ENCODE measurements around the gene PCED1B. TPM values are rescaled to one million over a fixed set of nuclear protein-coding genes. Genes with fewer than 3 reads are reported as not detected.

Gene PCED1B
- total RNA-seq, 1 experiment from 2014 or later, result 0.86 TPM

DNA sequence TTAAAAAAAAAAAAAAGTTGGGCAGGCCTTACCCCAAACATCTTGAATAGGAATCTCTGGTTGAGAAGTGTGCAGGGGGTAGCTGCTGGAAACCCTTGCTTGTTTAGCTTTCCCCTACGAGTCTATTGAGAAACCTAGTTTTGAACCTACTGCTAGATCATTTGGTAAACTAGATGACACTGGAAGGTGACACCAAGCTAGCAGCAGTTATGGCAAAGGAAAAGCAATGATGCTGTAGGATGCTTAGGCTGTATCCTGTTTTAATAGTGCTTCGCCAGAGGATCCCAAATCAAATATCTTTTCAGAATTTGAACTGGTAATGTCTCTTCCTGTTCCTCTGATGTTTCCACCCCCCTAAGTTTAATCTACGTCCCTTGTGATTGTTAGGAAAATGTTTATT, 5.5 kb upstream of the PCED1B start:
- ChIA-PET CTCF (interaction anchor here (1.1 to 1.8 kb wide), 2 partner anchors 8 to 41 kb away, joined by 3 to 5 read pairs; no protein-coding TSS in a partner anchor), RAD21 (ENCODE audit: low non-redundant PET in 1 of 2, low total read pairs in 2 of 2, uncharacterized antibody in 2 of 2, unreplicated experiment in 2 of 2) (no interaction called here), POLR2A (no interaction called here)
- H3K9ac ChIP-seq (ENCODE audit: low read length), result no peak overlapping the region
- no peak overlapping the region for H3K4me3 ChIP-seq (replicated peaks in 1 of 2; ENCODE audit: low read depth in 1 of 2, low read length in 2 of 2)
- H2AFZ ChIP-seq (ENCODE audit: low read depth, low read length, poor library complexity, severe bottlenecking), result no peak overlapping the region
- no TSS peak for BruUV-seq (replicated peaks)
- H4K20me1 ChIP-seq (ENCODE audit: insufficient read depth), result no peaks in the 10 kb centered on the region
- H3K9me2 ChIP-seq (ENCODE audit: insufficient read depth), result no peaks in the 10 kb centered on the region
- H3K4me1 ChIP-seq (ENCODE audit: control insufficient read depth in 1 of 2, insufficient read depth in 2 of 2, low read length in 2 of 2), result peaks cover 4 to 5% of the 10 kb centered on the region in 2 experiments
- ATAC-seq (no peak), DNase-seq (ENCODE audit: low read depth, low spot score) (no peak)
- H3K27me3 ChIP-seq (ENCODE audit: insufficient read depth, low read length), result no peaks in the 10 kb centered on the region
- H3K27ac ChIP-seq (ENCODE audit: low read depth, low read length), result no peak overlapping the region
- no peak overlapping the region for H3K4me2 ChIP-seq (ENCODE audit: low read length)
- H3K9me3 ChIP-seq (ENCODE audit: control insufficient read depth in 1 of 2, insufficient read depth in 1 of 2, low read depth in 1 of 2, low read length in 2 of 2), result no peaks in the 10 kb centered on the region
- TF ChIP-seq ZNF274 (IDR thresholded peaks at IDR 0.05; ENCODE audit: low read depth, low read length) (no peak), CEBPB (IDR thresholded peaks at IDR 0.05; ENCODE audit: low read depth) (no peak), TCF7L2 (IDR thresholded peaks at IDR 0.05; ENCODE audit: borderline replicate concordance, extremely low read depth, insufficient read depth, insufficient read length) (no peak), FOSL1 (IDR thresholded peaks at IDR 0.05; ENCODE audit: low read depth) (no peak), POLR2A (IDR thresholded peaks at IDR 0.05; ENCODE audit: borderline replicate concordance, extremely low read depth, insufficient read depth, insufficient read length) (no peak), YY1 (IDR thresholded peaks at IDR 0.05; ENCODE audit: extremely low read depth, insufficient replicate concordance, low read depth, low read length) (no peak)
- TF ChIP-seq, protein P1, sequence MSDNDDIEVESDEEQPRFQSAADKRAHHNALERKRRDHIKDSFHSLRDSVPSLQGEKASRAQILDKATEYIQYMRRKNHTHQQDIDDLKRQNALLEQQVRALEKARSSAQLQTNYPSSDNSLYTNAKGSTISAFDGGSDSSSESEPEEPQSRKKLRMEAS (IDR thresholded peaks at IDR 0.05), result no peak
- TF ChIP-seq, protein P2, sequence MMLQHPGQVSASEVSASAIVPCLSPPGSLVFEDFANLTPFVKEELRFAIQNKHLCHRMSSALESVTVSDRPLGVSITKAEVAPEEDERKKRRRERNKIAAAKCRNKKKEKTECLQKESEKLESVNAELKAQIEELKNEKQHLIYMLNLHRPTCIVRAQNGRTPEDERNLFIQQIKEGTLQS (IDR thresholded peaks at IDR 0.05), result no peak
- no peaks in the 10 kb centered on the region for H3K79me2 ChIP-seq (ENCODE audit: insufficient read depth, low read length)
- no peaks in the 10 kb centered on the region for H3K36me3 ChIP-seq (ENCODE audit: control insufficient read depth in 1 of 2, insufficient read depth in 2 of 2, low read length in 2 of 2)
- intact Hi-C loops (cut with micrococcal nuclease), result loop anchor here (5.0 kb wide), 1 partner anchor 323 kb away; no protein-coding TSS in a partner anchor

DNA sequence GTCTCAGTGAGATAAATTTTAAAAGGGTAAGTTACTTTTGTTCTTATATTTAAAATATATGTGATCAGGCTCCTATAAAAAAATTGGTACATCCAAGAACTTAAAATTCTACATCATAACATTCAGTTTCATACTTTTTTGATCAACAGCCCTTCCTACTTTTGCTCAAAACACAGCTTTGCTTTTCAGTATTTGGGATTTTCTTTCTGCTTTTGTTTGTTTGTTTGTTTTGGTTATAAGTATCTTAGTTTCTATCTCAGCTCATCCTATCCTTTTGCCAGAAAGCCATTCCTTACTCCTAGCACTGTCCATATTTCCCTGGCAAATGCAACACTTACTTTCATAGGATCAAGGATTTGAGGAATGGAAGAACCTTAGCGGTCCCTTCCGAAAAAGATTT, 4.7 kb upstream of the PCED1B start:
- Histone ChIP-seq H3K9me3 (ENCODE audit: control insufficient read depth in 1 of 2, insufficient read depth in 1 of 2, low read depth in 1 of 2, low read length in 2 of 2) (no peaks in the 10 kb centered on the region), H4K20me1 (ENCODE audit: insufficient read depth) (no peaks in the 10 kb centered on the region), H3K4me2 (ENCODE audit: low read length) (no peak overlapping the region), H3K4me1 (ENCODE audit: control insufficient read depth in 1 of 2, insufficient read depth in 2 of 2, low read length in 2 of 2) (peaks cover 6 to 9% of the 10 kb centered on the region in 2 experiments), H3K27ac (ENCODE audit: low read depth, low read length) (no peak overlapping the region), H3K9me2 (ENCODE audit: insufficient read depth) (no peaks in the 10 kb centered on the region), H3K79me2 (ENCODE audit: insufficient read depth, low read length) (no peaks in the 10 kb centered on the region), H3K36me3 (ENCODE audit: control insufficient read depth in 1 of 2, insufficient read depth in 2 of 2, low read length in 2 of 2) (no peaks in the 10 kb centered on the region), H3K27me3 (ENCODE audit: insufficient read depth, low read length) (no peaks in the 10 kb centered on the region), H3K9ac (ENCODE audit: low read length) (no peak overlapping the region), H2AFZ (ENCODE audit: low read depth, low read length, poor library complexity, severe bottlenecking) (no peak overlapping the region), H3K4me3 (replicated peaks in 1 of 2; ENCODE audit: low read depth in 1 of 2, low read length in 2 of 2) (no peak overlapping the region)
- BruUV-seq (replicated peaks), result no TSS peak
- RAD21 ChIA-PET (ENCODE audit: low non-redundant PET in 1 of 2, low total read pairs in 2 of 2, uncharacterized antibody in 2 of 2, unreplicated experiment in 2 of 2), result no interaction called here
- CTCF ChIA-PET, result interaction anchor here (1.1 kb wide), 1 partner anchor 9 kb away, joined by 3 read pairs; no protein-coding TSS in a partner anchor
- TF ChIP-seq SIN3A (IDR thresholded peaks at IDR 0.05; ENCODE audit: low read depth) (no peak), POLR2A (IDR thresholded peaks at IDR 0.05; ENCODE audit: borderline replicate concordance, extremely low read depth, insufficient read depth, insufficient read length) (no peak)
- TF ChIP-seq, protein P1 (IDR thresholded peaks at IDR 0.05), result no peak
- DNase-seq (ENCODE audit: low read depth, low spot score) (no peak), ATAC-seq (no peak)
- intact Hi-C loops (cut with micrococcal nuclease), result loop anchor here (5.0 kb wide), 1 partner anchor 323 kb away; no protein-coding TSS in a partner anchor
- POLR2A ChIA-PET, result no interaction called here

All from HCT116 (cell line).